Measurements from ENCODE around the gene ADD3.

DNA sequence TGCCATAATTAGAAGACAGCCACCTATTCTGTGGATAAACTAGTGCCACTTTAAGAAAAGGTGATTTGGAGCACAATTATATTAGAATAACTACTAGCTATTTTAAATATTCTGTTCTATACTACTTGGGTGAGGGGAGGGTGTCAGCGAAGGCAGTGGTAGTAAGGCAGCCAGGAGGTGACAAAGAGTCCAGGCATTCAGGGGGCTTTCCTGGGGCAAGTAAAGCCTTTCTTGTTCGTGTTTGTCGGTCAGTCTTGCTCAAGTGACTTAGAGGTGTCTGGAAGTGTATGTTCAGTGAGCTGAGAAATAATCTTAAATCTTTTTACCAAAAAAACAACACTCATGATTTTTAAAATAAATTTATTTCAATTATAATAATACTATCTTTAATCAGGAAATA is 34.4 kb downstream of the ADD3 start:
- TF ChIP-seq ZNF585B (tag by site-specific recombination; IDR thresholded peaks at IDR 0.05) (no peak), ZNF350 (tag by site-specific recombination; IDR thresholded peaks at IDR 0.05) (no peak), ZNF791 (tag by site-specific recombination; IDR thresholded peaks at IDR 0.05) (no peak), ZNF76 (tag by site-specific recombination; IDR thresholded peaks at IDR 0.05; ENCODE audit: borderline replicate concordance, low read depth) (no peak), ZNF549 (tag by site-specific recombination; IDR thresholded peaks at IDR 0.05) (no peak), ZNF121 (tag by site-specific recombination; IDR thresholded peaks at IDR 0.05) (no peak), OSR2 (tag by site-specific recombination; IDR thresholded peaks at IDR 0.05) (no peak), TCF7L2 (IDR thresholded peaks at IDR 0.05; ENCODE audit: borderline replicate concordance, low read depth, low read length) (no peak)
- TF ChIP-seq, protein P1, sequence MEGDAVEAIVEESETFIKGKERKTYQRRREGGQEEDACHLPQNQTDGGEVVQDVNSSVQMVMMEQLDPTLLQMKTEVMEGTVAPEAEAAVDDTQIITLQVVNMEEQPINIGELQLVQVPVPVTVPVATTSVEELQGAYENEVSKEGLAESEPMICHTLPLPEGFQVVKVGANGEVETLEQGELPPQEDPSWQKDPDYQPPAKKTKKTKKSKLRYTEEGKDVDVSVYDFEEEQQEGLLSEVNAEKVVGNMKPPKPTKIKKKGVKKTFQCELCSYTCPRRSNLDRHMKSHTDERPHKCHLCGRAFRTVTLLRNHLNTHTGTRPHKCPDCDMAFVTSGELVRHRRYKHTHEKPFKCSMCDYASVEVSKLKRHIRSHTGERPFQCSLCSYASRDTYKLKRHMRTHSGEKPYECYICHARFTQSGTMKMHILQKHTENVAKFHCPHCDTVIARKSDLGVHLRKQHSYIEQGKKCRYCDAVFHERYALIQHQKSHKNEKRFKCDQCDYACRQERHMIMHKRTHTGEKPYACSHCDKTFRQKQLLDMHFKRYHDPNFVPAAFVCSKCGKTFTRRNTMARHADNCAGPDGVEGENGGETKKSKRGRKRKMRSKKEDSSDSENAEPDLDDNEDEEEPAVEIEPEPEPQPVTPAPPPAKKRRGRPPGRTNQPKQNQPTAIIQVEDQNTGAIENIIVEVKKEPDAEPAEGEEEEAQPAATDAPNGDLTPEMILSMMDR (tag by site-specific recombination; IDR thresholded peaks at IDR 0.05) = no peak
- TF ChIP-seq, protein P2, sequence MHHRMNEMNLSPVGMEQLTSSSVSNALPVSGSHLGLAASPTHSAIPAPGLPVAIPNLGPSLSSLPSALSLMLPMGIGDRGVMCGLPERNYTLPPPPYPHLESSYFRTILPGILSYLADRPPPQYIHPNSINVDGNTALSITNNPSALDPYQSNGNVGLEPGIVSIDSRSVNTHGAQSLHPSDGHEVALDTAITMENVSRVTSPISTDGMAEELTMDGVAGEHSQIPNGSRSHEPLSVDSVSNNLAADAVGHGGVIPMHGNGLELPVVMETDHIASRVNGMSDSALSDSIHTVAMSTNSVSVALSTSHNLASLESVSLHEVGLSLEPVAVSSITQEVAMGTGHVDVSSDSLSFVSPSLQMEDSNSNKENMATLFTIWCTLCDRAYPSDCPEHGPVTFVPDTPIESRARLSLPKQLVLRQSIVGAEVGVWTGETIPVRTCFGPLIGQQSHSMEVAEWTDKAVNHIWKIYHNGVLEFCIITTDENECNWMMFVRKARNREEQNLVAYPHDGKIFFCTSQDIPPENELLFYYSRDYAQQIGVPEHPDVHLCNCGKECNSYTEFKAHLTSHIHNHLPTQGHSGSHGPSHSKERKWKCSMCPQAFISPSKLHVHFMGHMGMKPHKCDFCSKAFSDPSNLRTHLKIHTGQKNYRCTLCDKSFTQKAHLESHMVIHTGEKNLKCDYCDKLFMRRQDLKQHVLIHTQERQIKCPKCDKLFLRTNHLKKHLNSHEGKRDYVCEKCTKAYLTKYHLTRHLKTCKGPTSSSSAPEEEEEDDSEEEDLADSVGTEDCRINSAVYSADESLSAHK (tag by site-specific recombination; IDR thresholded peaks at IDR 0.05) = no peak
- TF ChIP-seq, protein P3, sequence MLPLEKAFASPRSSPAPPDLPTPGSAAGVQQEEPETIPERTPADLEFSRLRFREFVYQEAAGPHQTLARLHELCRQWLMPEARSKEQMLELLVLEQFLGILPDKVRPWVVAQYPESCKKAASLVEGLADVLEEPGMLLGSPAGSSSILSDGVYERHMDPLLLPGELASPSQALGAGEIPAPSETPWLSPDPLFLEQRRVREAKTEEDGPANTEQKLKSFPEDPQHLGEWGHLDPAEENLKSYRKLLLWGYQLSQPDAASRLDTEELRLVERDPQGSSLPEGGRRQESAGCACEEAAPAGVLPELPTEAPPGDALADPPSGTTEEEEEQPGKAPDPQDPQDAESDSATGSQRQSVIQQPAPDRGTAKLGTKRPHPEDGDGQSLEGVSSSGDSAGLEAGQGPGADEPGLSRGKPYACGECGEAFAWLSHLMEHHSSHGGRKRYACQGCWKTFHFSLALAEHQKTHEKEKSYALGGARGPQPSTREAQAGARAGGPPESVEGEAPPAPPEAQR (tag by site-specific recombination; IDR thresholded peaks at IDR 0.05) = no peak

Data from HEK293 (cell line).